GM06990 (cell line): ENCODE measurements around the gene SLC16A1.

Source experiments
- DNase-seq: peaks from one replicate; pipeline ENCODE4 v3.0.0-alpha.2; 2011; ENCODE audit not compliant: insufficient read length; ENCODE audit errors: extremely low read depth
- H3K27me3 ChIP-seq: replicated peaks from 2 replicates; pipeline ENCODE4 v1.6.0; 2011; ENCODE audit warnings: low read length; ENCODE audit not compliant: control insufficient read depth, insufficient read depth
- H3K36me3 ChIP-seq: 2 replicates; pipeline ENCODE4 v1.5.1; 2011; ENCODE audit warnings: low read length; ENCODE audit not compliant: control insufficient read depth, insufficient read depth
- H3K4me3 ChIP-seq: replicated peaks from 2 replicates; pipeline ENCODE4 v1.5.1; 2011; ENCODE audit warnings: low read depth, mild to moderate bottlenecking, control low read depth, low read length
- TF ChIP-seq, protein P1 (sequence below): IDR thresholded peaks from 2 replicates; pipeline ENCODE4 v1.5.1; 2011; ENCODE audit warnings: low read length, control low read depth, mild to moderate bottlenecking, inconsistent platforms; ENCODE audit not compliant: insufficient read depth, poor library complexity, severe bottlenecking

The SLC16A1 gene

GRCh38 chr1:112904071-112904830 lies 51.7 kb downstream of the SLC16A1 start:
- Histone ChIP-seq H3K4me3 (no peak overlapping the region), H3K27me3 (no peaks in the 10 kb centered on the region), H3K36me3 (no peaks in the 10 kb centered on the region)
- DNase-seq, result no peak
- TF ChIP-seq, protein P1, sequence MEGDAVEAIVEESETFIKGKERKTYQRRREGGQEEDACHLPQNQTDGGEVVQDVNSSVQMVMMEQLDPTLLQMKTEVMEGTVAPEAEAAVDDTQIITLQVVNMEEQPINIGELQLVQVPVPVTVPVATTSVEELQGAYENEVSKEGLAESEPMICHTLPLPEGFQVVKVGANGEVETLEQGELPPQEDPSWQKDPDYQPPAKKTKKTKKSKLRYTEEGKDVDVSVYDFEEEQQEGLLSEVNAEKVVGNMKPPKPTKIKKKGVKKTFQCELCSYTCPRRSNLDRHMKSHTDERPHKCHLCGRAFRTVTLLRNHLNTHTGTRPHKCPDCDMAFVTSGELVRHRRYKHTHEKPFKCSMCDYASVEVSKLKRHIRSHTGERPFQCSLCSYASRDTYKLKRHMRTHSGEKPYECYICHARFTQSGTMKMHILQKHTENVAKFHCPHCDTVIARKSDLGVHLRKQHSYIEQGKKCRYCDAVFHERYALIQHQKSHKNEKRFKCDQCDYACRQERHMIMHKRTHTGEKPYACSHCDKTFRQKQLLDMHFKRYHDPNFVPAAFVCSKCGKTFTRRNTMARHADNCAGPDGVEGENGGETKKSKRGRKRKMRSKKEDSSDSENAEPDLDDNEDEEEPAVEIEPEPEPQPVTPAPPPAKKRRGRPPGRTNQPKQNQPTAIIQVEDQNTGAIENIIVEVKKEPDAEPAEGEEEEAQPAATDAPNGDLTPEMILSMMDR, result no peak

DNA sequence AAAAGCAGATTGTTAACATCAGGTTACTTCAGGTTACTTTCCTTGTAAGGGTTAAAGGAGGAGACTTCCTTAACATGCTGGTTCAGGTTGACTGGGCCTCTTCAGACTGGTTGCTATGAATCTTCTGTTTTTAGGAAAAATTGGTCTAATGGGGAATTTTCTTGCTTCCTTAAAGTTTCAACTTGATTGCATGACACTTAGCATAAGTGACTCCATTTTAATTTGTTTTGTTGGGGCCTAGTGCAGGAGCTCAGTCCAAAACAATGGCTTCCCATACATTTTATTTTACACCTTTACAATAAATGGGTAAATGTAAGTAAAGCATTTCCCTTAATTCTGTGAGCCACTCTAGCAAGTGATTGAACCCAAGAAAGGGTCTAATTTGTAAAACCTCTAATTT lies 53.8 kb downstream of the SLC16A1 start:
- Histone ChIP-seq H3K4me3 (no peak overlapping the region), H3K36me3 (no peaks in the 10 kb centered on the region), H3K27me3 (no peaks in the 10 kb centered on the region)
- no peak for DNase-seq
- TF ChIP-seq, protein P1, result no peak

- Histone ChIP-seq H3K4me3 (no peak overlapping the region), H3K27me3 (no peaks in the 10 kb centered on the region), H3K36me3 (no peaks in the 10 kb centered on the region)
- TF ChIP-seq, protein P1, result no peak
- DNase-seq, result no peak
Measured at GRCh38 chr1:112901387-112901786, 54.6 kb downstream of the SLC16A1 start.

GRCh38 chr1:112896783-112897182 lies 59.2 kb downstream of the SLC16A1 start:
- Histone ChIP-seq H3K36me3 (no peaks in the 10 kb centered on the region), H3K27me3 (no peaks in the 10 kb centered on the region), H3K4me3 (no peak overlapping the region)
- TF ChIP-seq, protein P1, result no peak
- no peak for DNase-seq

DNA sequence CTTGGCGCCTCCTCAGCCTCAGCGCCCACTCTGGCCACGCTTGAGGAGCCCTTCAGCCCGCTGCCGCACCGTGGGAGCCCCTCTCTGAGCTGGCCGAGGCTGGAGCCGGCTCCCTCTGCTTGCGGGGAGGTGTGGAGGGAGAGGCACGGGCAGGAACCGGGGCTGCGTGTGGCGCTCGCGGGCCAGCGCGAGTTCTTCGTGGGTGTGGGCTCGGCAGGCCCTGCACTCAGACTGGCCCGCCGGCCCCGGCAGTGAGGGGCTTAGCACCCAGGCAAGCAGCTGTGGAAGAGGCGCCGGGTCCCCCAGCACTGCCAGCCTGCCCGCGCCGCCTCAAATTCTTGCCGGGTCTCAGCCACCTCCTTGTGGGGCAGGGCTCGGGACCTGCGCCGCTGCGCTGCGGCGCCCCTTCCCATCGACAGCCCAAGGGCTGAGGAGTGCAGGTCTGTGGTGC lies 61.4 kb downstream of the SLC16A1 start:
- no peak for DNase-seq
- no peak overlapping the region for H3K4me3 ChIP-seq
- no peaks in the 10 kb centered on the region for H3K27me3 ChIP-seq
- no peaks in the 10 kb centered on the region for H3K36me3 ChIP-seq
- TF ChIP-seq, protein P1, result no peak

DNA sequence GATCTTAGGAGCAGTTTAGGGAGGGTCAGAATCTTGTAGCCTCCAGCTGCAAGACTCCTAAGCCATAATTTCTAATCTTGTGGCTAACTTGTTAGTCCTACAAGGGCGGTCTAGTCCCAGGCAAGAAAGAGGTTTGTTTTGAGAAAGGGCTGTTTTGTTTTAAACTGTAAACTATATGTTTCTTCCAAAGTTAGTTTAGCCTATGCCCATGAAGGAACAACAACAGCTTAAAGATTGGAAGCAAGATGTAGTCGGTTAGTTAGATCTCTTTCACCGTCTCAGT lies 62.0 kb downstream of the SLC16A1 start:
- Histone ChIP-seq H3K4me3 (no peak overlapping the region), H3K36me3 (no peaks in the 10 kb centered on the region), H3K27me3 (no peaks in the 10 kb centered on the region)
- TF ChIP-seq, protein P1, result no peak
- DNase-seq, result no peak
